Esophagus squamous epithelium (tissue), 4 donors: ENCODE results near the gene SLC43A3.

Experiments used
- CTCF ChIP-seq, 6 experiments: fragments of 450-650 bp in 4 of 6; fragments of 200-600 bp in 2 of 6; sonication (generic) in 2 of 6; IDR thresholded peaks; one replicate each; pipeline ENCODE4 v1.5.1; 2016 to 2019; ENCODE audit warnings: antibody characterized with exemption in 6 of 6, mild to moderate bottlenecking in 4 of 6, moderate library complexity in 4 of 6
- POLR2A ChIP-seq, 4 donors: fragments of 450-650 bp; IDR thresholded peaks; one replicate each; pipeline ENCODE4 v1.6.1; 2017; ENCODE audit warnings: antibody characterized with exemption in 4 of 4, mild to moderate bottlenecking in 4 of 4, moderate library complexity in 3 of 4

GRCh38 chr11:57403802-57404147 lies 23.1 kb downstream of the SLC43A3 start:
- TF ChIP-seq CTCF (IDR thresholded peaks at IDR 0.05) (no peak), POLR2A (IDR thresholded peaks at IDR 0.05) (no peak)
